ENCODE results near the gene CHMP5. TPM values are rescaled to one million over a fixed set of nuclear protein-coding genes. Genes with fewer than 3 reads are reported as not detected.

The CHMP5 gene
- total RNA-seq, 4 donors from 2014 or later: 42.9 to 78.8 (median 60.8) TPM

DNA sequence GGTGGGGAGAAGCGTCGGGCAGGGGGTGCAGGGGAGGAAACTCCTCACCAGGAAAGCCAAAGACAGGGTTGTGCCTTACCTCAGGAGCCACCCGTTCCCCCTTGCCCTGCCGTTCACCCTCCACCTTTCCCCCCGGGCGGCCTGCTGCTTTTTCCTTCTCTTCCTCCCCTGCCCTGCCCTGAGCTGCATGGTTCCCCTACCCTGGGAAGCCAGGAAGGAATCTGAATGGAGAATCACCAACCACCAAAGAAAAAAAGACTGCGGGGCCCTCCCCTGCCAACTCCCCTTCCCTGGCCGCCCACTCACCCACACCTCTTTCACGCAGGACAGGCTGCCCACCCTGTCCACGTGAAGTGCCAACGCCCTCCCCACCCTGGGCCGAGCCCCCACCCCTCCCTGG lies 24.6 kb downstream of the CHMP5 start:
- peaks cover 0 to 47% (median 14%) of the 10 kb centered on the region in 4 donors for H3K4me1 ChIP-seq
- TF ChIP-seq, protein P1, sequence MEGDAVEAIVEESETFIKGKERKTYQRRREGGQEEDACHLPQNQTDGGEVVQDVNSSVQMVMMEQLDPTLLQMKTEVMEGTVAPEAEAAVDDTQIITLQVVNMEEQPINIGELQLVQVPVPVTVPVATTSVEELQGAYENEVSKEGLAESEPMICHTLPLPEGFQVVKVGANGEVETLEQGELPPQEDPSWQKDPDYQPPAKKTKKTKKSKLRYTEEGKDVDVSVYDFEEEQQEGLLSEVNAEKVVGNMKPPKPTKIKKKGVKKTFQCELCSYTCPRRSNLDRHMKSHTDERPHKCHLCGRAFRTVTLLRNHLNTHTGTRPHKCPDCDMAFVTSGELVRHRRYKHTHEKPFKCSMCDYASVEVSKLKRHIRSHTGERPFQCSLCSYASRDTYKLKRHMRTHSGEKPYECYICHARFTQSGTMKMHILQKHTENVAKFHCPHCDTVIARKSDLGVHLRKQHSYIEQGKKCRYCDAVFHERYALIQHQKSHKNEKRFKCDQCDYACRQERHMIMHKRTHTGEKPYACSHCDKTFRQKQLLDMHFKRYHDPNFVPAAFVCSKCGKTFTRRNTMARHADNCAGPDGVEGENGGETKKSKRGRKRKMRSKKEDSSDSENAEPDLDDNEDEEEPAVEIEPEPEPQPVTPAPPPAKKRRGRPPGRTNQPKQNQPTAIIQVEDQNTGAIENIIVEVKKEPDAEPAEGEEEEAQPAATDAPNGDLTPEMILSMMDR (IDR thresholded peaks at IDR 0.05): no peak
- no peak for TF ChIP-seq POLR2A (IDR thresholded peaks at IDR 0.05)

DNA sequence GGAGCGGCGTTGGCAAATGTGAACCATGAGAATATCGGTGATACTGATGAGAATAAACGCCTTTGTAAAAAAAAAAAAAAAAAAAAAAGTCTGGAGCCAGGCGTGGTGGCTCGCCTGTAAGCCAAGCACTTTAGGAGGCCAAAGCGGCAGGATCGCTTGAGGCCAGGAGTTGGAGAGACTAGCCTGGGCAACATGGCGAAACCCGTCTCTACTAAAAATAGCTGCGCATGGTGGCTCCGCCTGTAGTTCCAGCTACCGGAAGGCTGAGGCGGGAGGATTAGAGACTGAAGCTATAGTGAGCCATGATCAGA lies 25.0 kb downstream of the CHMP5 start:
- peaks cover 0 to 51% (median 14%) of the 10 kb centered on the region in 4 donors for H3K4me1 ChIP-seq
- no peaks in the 10 kb centered on the region for H3K9me3 ChIP-seq
- H3K27me3 ChIP-seq: no peaks in the 10 kb centered on the region
- TF ChIP-seq, protein P1 (IDR thresholded peaks at IDR 0.05): no peak
- TF ChIP-seq POLR2A (IDR thresholded peaks at IDR 0.05): no peak
- peaks cover 0 to 10% (median 0%) of the 10 kb centered on the region in 3 donors for H3K36me3 ChIP-seq
- peak overlapping the region; percentile 66 to 81 (median 72) for H3K4me3 ChIP-seq
- H3K27ac ChIP-seq: peak overlapping the region; percentile 95 to 99 (median 98)
- no peak for DNase-seq

More for the DNA sequence above, 24.6 kb downstream of the CHMP5 start:
- Histone ChIP-seq H3K9me3 (no peaks in the 10 kb centered on the region), H3K27me3 (no peaks in the 10 kb centered on the region), H3K27ac (peak overlapping the region; percentile 95 to 99 (median 98)), H3K4me3 (peak overlapping the region; percentile 66 to 81 (median 72)), H3K36me3 (peaks cover 0 to 6% (median 0%) of the 10 kb centered on the region in 3 donors)
- DNase-seq: peak in 1 of 3 donors; percentile 56

DNA sequence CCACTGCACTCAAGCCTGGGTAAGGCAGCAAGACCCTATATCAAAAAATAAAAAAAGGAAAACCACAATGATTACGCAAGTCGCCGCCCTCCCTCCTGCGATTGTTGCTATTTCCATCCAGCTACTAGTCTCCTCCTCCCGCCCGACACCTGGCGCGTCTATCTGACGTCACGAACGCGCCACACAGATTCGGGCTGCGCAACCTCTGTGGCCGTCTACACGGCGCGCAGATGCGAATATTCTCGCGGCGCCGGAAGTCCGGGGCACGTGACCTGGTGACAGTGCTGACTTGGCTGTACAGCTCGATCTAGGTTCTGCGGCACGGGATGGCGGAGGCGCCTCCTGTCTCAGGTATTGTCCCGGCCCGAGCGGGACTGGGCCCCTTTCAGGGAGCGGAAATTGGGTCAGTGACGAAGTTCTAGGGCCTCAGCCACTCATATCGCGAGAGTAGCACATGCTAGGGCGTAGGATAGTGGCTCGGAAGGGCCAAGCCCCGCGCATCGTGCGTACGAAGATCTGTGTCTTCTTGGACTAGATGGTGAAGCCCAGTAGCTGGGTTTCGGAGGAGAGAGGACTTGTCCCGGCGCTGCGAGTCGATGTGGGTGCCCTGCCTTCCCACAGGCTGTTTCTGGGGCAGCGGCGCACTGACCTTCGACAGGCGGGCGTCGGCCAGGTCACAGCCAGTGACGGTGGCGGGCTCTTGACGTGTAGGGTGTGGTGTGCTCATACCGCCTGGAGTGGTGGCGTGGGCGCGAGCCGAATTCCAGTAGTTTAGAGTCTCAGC lies 25.6 kb downstream of the CHMP5 start, which contains the start of gene NFX1:
Gene NFX1 (plus strand): TSS at position 270 of the 784 bp plus-strand sequence. CDS start 57 bp downstream, at position 327.
- Histone ChIP-seq H3K27me3 (no peaks in the 10 kb centered on the region), H3K4me3 (peak within 1 kb of the TSS; percentile 66 to 81 (median 72)), H3K4me1 (peaks cover 0 to 56% (median 16%) of the 10 kb centered on the region in 4 donors), H3K9me3 (no peaks in the 10 kb centered on the region), H3K36me3 (peaks cover 0 to 12% (median 0%) of the 10 kb centered on the region in 3 donors), H3K27ac (peak within 1 kb of the TSS; percentile 95 to 99 (median 98))
- peak; percentile 97 to 99 (median 99) for DNase-seq
- TF ChIP-seq POLR2A (IDR thresholded peaks at IDR 0.05): peak; percentile 79 to 91
- TF ChIP-seq, protein P1 (IDR thresholded peaks at IDR 0.05): no peak

DNA sequence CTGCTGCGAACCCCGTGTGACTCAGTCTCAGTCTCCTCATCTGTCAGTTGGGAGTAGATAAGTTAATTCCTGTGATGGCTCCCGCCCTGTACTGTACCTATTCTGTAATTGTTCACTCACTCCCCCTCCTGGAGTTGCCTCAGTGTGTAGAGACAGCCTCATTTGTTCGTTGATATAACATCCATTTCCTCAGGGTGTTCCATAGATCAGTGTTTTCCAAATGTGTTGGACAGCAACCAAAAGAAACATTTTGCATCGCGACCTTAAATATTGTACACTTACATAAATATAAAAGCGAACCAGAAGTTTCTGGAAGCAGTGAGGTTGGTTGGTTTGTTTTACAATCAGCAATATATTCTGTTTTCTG lies 26.2 kb downstream of the CHMP5 start:
- Histone ChIP-seq H3K27me3 (no peaks in the 10 kb centered on the region), H3K4me1 (peaks cover 0 to 61% (median 17%) of the 10 kb centered on the region in 4 donors), H3K4me3 (peak overlapping the region; percentile 66 to 81 (median 72)), H3K36me3 (peaks cover 0 to 16% (median 0%) of the 10 kb centered on the region in 3 donors), H3K27ac (peak overlapping the region; percentile 95 to 99 (median 98)), H3K9me3 (no peaks in the 10 kb centered on the region)
- no peak for DNase-seq
- TF ChIP-seq, protein P1 (IDR thresholded peaks at IDR 0.05): peak in 2 of 6 experiments; percentile 10
- no peak for TF ChIP-seq POLR2A (IDR thresholded peaks at IDR 0.05)

DNA sequence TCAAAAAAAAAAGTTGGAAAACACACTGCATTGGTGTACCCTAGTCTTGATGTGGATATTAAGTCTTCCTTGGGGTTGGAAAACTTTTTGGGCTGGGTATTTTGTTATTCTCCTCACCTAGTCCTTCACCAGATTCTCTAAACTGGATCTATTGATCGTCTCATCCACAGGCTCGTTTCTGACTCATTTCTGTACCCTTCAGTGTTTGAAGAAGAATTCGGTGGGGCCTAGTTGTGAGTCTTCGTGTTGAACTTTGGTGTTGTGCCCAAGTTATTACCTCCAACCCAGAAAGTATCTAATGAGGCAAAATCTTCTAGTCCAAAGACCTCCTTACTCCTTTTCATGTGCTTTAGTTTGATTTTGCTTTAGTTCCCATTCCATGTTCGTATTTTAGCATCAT lies 27.1 kb downstream of the CHMP5 start:
- Histone ChIP-seq H3K4me1 (peaks cover 0 to 69% (median 21%) of the 10 kb centered on the region in 4 donors), H3K36me3 (peaks cover 0 to 24% (median 0%) of the 10 kb centered on the region in 3 donors), H3K4me3 (peak overlapping the region in 1 of 4 donors; percentile 81), H3K27ac (peak overlapping the region in 3 of 4 donors; percentile 95 to 99 (median 96)), H3K27me3 (no peaks in the 10 kb centered on the region), H3K9me3 (no peaks in the 10 kb centered on the region)
- TF ChIP-seq, protein P1 (IDR thresholded peaks at IDR 0.05): no peak
- TF ChIP-seq POLR2A (IDR thresholded peaks at IDR 0.05): no peak
- DNase-seq: no peak

All from Peyer's patch (tissue), 4 donors.